Measurements from ENCODE around the gene FBXL14. TPM values are rescaled to one million over a fixed set of nuclear protein-coding genes. Genes with fewer than 3 reads are reported as not detected.

FBXL14 gene
- total RNA-seq, 1 experiment from 2014 or later: 18.3 TPM

- H3K79me2 ChIP-seq (ENCODE audit: low read length): no peaks in the 10 kb centered on the region
- no peaks in the 10 kb centered on the region for H3K9me3 ChIP-seq (ENCODE audit: low read length)
- peaks cover 29% of the 10 kb centered on the region for H3K4me1 ChIP-seq (ENCODE audit: insufficient read depth, low read length)
- no TSS peak for BruUV-seq (replicated peaks)
- no peaks in the 10 kb centered on the region for H3K36me3 ChIP-seq (ENCODE audit: low read depth, low read length)
- ChIA-PET CTCF (no interaction called here), POLR2A (ENCODE audit: unreplicated experiment) (no interaction called here)
- peak overlapping the region; percentile 43 for H3K4me2 ChIP-seq (ENCODE audit: low read length)
- no peaks in the 10 kb centered on the region for H3K9me2 ChIP-seq (replicated peaks; ENCODE audit: low read length)
- peak overlapping the region; percentile 39 for H3K27ac ChIP-seq (ENCODE audit: low read length)
- H3K9ac ChIP-seq (ENCODE audit: low read length): no peak overlapping the region
- H3K4me3 ChIP-seq (ENCODE audit: low read length): no peak overlapping the region
- H3K27me3 ChIP-seq (ENCODE audit: low read length): no peaks in the 10 kb centered on the region
- TF ChIP-seq, protein P1, sequence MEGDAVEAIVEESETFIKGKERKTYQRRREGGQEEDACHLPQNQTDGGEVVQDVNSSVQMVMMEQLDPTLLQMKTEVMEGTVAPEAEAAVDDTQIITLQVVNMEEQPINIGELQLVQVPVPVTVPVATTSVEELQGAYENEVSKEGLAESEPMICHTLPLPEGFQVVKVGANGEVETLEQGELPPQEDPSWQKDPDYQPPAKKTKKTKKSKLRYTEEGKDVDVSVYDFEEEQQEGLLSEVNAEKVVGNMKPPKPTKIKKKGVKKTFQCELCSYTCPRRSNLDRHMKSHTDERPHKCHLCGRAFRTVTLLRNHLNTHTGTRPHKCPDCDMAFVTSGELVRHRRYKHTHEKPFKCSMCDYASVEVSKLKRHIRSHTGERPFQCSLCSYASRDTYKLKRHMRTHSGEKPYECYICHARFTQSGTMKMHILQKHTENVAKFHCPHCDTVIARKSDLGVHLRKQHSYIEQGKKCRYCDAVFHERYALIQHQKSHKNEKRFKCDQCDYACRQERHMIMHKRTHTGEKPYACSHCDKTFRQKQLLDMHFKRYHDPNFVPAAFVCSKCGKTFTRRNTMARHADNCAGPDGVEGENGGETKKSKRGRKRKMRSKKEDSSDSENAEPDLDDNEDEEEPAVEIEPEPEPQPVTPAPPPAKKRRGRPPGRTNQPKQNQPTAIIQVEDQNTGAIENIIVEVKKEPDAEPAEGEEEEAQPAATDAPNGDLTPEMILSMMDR (conservative IDR thresholded peaks at IDR 0.05; ENCODE audit: low read depth, low read length): peak; percentile 66
- no peak for TF ChIP-seq EZH2phosphoT487 (IDR thresholded peaks at IDR 0.05; ENCODE audit: borderline replicate concordance, low read length)
- no peaks in the 10 kb centered on the region for H4K20me1 ChIP-seq (ENCODE audit: low read length)
- ATAC-seq: peak; percentile 82
- no peaks in the 10 kb centered on the region for H3F3A ChIP-seq (ENCODE audit: low read length, unreplicated experiment)
- intact Hi-C loops (cut with micrococcal nuclease): no loop called here
- peak; percentile 90 for DNase-seq
- no peak overlapping the region for H2AFZ ChIP-seq (ENCODE audit: low read length)
Observed at GRCh38 chr12:1517007-1517406, 77.4 kb downstream of the FBXL14 start.

Other genes with a start within 250 kb of the FBXL14 start
- 1.7 and 2.2 TPM in 2 replicates for gene WNT5B, start 34.6 kb upstream of the FBXL14 start, total RNA-seq (2014; rRNA removed)
- 26.5 and 37.2 TPM in 2 replicates for gene ADIPOR2, start 96.5 kb upstream of the FBXL14 start, total RNA-seq (2014; rRNA removed)
- not detected in 2 replicates for gene LRTM2, start 226.0 kb upstream of the FBXL14 start, total RNA-seq (2014; rRNA removed)